ENCODE measurements around the gene RECQL.

DNA sequence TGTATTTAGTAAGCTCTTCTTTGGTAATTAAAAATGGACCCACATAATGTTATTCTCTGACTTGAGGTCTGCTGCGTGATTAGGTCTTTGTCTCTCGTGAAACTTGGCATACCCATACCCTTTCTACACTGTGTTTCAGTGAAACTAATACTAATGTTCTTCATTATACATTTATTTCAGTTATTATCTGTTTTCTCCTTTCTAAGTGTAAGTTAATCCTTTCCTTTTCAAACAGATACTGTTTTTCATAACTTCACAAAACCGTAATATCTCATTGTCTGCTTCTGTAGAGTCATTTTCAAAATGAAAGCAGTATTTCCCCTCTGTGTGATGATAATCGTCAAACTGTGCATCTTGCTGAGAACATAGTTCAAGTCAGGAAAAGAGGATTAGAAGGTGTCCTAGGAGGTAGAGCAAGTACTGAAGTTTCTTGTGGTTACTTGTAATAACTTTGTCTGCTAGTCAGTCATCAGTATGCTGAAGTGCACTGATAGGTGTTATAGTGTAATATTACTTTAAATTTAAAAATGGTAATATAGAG is 48.1 kb downstream of the RECQL start:
- TF ChIP-seq, protein P1, sequence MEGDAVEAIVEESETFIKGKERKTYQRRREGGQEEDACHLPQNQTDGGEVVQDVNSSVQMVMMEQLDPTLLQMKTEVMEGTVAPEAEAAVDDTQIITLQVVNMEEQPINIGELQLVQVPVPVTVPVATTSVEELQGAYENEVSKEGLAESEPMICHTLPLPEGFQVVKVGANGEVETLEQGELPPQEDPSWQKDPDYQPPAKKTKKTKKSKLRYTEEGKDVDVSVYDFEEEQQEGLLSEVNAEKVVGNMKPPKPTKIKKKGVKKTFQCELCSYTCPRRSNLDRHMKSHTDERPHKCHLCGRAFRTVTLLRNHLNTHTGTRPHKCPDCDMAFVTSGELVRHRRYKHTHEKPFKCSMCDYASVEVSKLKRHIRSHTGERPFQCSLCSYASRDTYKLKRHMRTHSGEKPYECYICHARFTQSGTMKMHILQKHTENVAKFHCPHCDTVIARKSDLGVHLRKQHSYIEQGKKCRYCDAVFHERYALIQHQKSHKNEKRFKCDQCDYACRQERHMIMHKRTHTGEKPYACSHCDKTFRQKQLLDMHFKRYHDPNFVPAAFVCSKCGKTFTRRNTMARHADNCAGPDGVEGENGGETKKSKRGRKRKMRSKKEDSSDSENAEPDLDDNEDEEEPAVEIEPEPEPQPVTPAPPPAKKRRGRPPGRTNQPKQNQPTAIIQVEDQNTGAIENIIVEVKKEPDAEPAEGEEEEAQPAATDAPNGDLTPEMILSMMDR (IDR thresholded peaks at IDR 0.05), result no peak
- no peak for TF ChIP-seq POLR2A (IDR thresholded peaks at IDR 0.05)
